ENCODE measurements around the gene ALDH1A1.

DNA sequence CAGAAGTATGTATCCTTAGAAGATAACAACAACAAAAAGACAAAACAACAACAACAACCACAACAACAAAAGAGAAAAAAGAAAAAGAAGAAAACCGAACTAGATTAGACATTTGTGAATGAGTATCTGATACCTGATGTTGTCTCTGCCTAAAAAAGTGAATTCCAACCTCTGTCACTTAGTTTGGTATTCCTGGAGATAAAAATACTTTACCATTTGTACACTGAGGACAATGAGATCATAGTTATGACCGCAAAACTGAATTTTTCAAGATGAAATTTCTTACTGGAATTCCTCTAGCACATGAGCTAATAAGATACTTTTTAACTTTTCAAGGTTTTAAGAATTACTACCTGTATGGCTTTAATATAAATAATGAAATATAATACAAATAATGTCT lies 54.5 kb downstream of the ALDH1A1 start:
- TF ChIP-seq, protein P1, sequence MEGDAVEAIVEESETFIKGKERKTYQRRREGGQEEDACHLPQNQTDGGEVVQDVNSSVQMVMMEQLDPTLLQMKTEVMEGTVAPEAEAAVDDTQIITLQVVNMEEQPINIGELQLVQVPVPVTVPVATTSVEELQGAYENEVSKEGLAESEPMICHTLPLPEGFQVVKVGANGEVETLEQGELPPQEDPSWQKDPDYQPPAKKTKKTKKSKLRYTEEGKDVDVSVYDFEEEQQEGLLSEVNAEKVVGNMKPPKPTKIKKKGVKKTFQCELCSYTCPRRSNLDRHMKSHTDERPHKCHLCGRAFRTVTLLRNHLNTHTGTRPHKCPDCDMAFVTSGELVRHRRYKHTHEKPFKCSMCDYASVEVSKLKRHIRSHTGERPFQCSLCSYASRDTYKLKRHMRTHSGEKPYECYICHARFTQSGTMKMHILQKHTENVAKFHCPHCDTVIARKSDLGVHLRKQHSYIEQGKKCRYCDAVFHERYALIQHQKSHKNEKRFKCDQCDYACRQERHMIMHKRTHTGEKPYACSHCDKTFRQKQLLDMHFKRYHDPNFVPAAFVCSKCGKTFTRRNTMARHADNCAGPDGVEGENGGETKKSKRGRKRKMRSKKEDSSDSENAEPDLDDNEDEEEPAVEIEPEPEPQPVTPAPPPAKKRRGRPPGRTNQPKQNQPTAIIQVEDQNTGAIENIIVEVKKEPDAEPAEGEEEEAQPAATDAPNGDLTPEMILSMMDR (IDR thresholded peaks at IDR 0.05), result no peak
- TF ChIP-seq POLR2A (IDR thresholded peaks at IDR 0.05), result no peak
